GM23338 (cell line): ENCODE measurements around the gene ABHD17A. TPM values are rescaled to one million over a fixed set of nuclear protein-coding genes. Genes with fewer than 3 reads are reported as not detected.

Source experiments
- ATAC-seq: fragments of 200-7000 bp; cut with Tn5 transposase; 3 replicates; pipeline ENCODE4 v1.9.1; 2020
- DNase-seq: peaks from one replicate; pipeline ENCODE4 v3.0.0-alpha.2; 2015; ENCODE audit warnings: low spot score
- H2AFZ ChIP-seq: fragments of 200-600 bp; sonication (generic); 2 replicates; pipeline ENCODE4 v1.8.0; 2016; ENCODE audit warnings: antibody characterized with exemption, mild to moderate bottlenecking, moderate library complexity
- H3F3A ChIP-seq: fragments of 200-600 bp; sonication (generic); replicated peaks from 2 replicates; pipeline ENCODE4 v1.8.0; 2017; ENCODE audit warnings: antibody characterized with exemption, mixed run types, low read depth
- H3K27ac ChIP-seq: fragments of 200-600 bp; sonication (generic); 2 replicates; pipeline ENCODE4 v1.6.1; 2016; ENCODE audit warnings: low read depth
- H3K27me3 ChIP-seq: fragments of 200-600 bp; sonication (generic); 2 replicates; pipeline ENCODE4 v1.8.0; 2016; ENCODE audit warnings: mild to moderate bottlenecking, mixed run types, moderate library complexity; ENCODE audit not compliant: insufficient read depth
- H3K36me3 ChIP-seq: fragments of 200-600 bp; sonication (generic); 2 replicates; pipeline ENCODE4 v1.8.0; 2016; ENCODE audit warnings: mild to moderate bottlenecking; ENCODE audit not compliant: insufficient read depth
- H3K4me1 ChIP-seq: fragments of 200-600 bp; sonication (generic); 2 replicates; pipeline ENCODE4 v1.8.0; 2016; ENCODE audit warnings: mild to moderate bottlenecking, moderate library complexity; ENCODE audit not compliant: insufficient read depth
- H3K4me2 ChIP-seq: fragments of 200-600 bp; sonication (generic); 2 replicates; pipeline ENCODE4 v1.7.1; 2017; ENCODE audit warnings: mixed run types
- H3K4me3 ChIP-seq: fragments of 200-600 bp; sonication (generic); 2 replicates; pipeline ENCODE4 v1.6.1; 2016; ENCODE audit warnings: mixed run types
- H3K79me2 ChIP-seq: fragments of 200-600 bp; sonication (generic); replicated peaks from 2 replicates; pipeline ENCODE4 v1.8.0; 2017; ENCODE audit warnings: mild to moderate bottlenecking; ENCODE audit not compliant: insufficient read depth
- H3K9me2 ChIP-seq: fragments of 200-600 bp; sonication (generic); 2 replicates; pipeline ENCODE4 v1.8.0; 2017; ENCODE audit not compliant: insufficient read depth
- H4K20me1 ChIP-seq: fragments of 200-600 bp; sonication (generic); replicated peaks from 2 replicates; pipeline ENCODE4 v1.8.0; 2017; ENCODE audit warnings: mild to moderate bottlenecking; ENCODE audit not compliant: insufficient read depth
- H3K27ac Mint-ChIP-seq: 2 replicates; pipeline ENCODE4 v1.8.0; 2020; ENCODE audit warnings: inconsistent platforms, mild to moderate bottlenecking, moderate library complexity, mixed read lengths
- H3K27me3 Mint-ChIP-seq: 3 replicates; pipeline ENCODE4 v1.8.0; 2022; ENCODE audit warnings: low read depth, mild to moderate bottlenecking, moderate library complexity, mixed read lengths, inconsistent platforms; ENCODE audit not compliant: insufficient read depth, poor library complexity
- H3K36me3 Mint-ChIP-seq: 3 replicates; pipeline ENCODE4 v1.8.0; 2021; ENCODE audit warnings: low read depth, mild to moderate bottlenecking, inconsistent platforms, moderate library complexity, mixed read lengths
- H3K4me1 Mint-ChIP-seq: 3 replicates; pipeline ENCODE4 v1.8.0; 2020; ENCODE audit warnings: mild to moderate bottlenecking, inconsistent platforms, mixed read lengths
- H3K4me3 Mint-ChIP-seq: 3 replicates; pipeline ENCODE4 v1.8.0; 2021; ENCODE audit warnings: moderate library complexity, mild to moderate bottlenecking, inconsistent platforms, mixed read lengths
- H3K9me3 Mint-ChIP-seq: 3 replicates; pipeline ENCODE4 v1.8.0; 2020; ENCODE audit warnings: moderate library complexity, mild to moderate bottlenecking, inconsistent platforms, mixed read lengths
- CREB1 ChIP-seq: fragments of 250-450 bp; sonication (Bioruptor Pico); IDR thresholded peaks from 2 replicates; pipeline ENCODE4 v1.5.0; 2020; ENCODE audit warnings: low read depth, mild to moderate bottlenecking, moderate library complexity
- EZH2 ChIP-seq: fragments of 200-600 bp; sonication (generic); IDR thresholded peaks from one replicate; pipeline ENCODE4 v1.8.0; 2017; ENCODE audit warnings: antibody characterized with exemption, mild to moderate bottlenecking, low read depth; ENCODE audit not compliant: unreplicated experiment
- EZH2phosphoT487 ChIP-seq: fragments of 200-600 bp; sonication (generic); IDR thresholded peaks from one replicate; pipeline ENCODE4 v1.8.1; 2018; ENCODE audit warnings: antibody characterized with exemption; ENCODE audit not compliant: unreplicated experiment
- JUNB ChIP-seq: IDR thresholded peaks from one replicate; pipeline ENCODE4 v1.6.1; 2016; ENCODE audit warnings: antibody characterized with exemption; ENCODE audit not compliant: unreplicated experiment
- NANOG ChIP-seq: IDR thresholded peaks from 2 replicates; pipeline ENCODE4 v1.6.1; 2016; ENCODE audit warnings: antibody characterized with exemption, borderline replicate concordance
- POLR2AphosphoS5 ChIP-seq: IDR thresholded peaks from 2 replicates; pipeline ENCODE4 v1.6.1; 2016; ENCODE audit warnings: antibody characterized with exemption, low read depth
- STAT1 ChIP-seq: IDR thresholded peaks from one replicate; pipeline ENCODE4 v1.6.1; 2016; ENCODE audit warnings: antibody characterized with exemption; ENCODE audit not compliant: unreplicated experiment
- ZNF114 ChIP-seq: fragments of 250-450 bp; sonication (Bioruptor Pico); IDR thresholded peaks from 2 replicates; pipeline ENCODE4 v1.5.0; 2020; ENCODE audit warnings: mild to moderate bottlenecking, moderate library complexity
- ZNF331 ChIP-seq: fragments of 250-450 bp; sonication (Bioruptor Pico); IDR thresholded peaks from 2 replicates; pipeline ENCODE4 v1.5.0; 2020; ENCODE audit warnings: low read depth, mild to moderate bottlenecking, moderate library complexity
- polyA plus RNA-seq: library from polyadenylated mRNA; unstranded; fragments of >200 nt; fragmentation: Nextera tagmentation; extraction: Ambion mirVana; gene quantifications from 2 replicates; pipeline ENCODE4 v1.2.1, GENCODE V29; 2016
- total RNA-seq: library from RNA; depleted of rRNA; stranded (reverse); fragments of >200 nt; shearing (Covaris generic); gene quantifications from 2 replicates; pipeline ENCODE4 v1.2.3, GENCODE V29; 2014
- TF ChIP-seq, protein P1 (sequence below), 2 experiments: fragments of 200-600 bp in 1 of 2; sonication (generic) in 1 of 2; conservative IDR thresholded peaks; 2 replicates each; pipeline versions ENCODE4 v1.5.1 to v1.6.1; 2016 to 2017; ENCODE audit warnings: antibody characterized with exemption in 2 of 2, low read depth in 2 of 2, mild to moderate bottlenecking in 2 of 2, moderate library complexity in 1 of 2
- TF ChIP-seq, protein P2 (sequence below): IDR thresholded peaks from one replicate; pipeline ENCODE4 v1.6.1; 2018; ENCODE audit warnings: antibody characterized with exemption; ENCODE audit not compliant: unreplicated experiment
- TF ChIP-seq, protein P3 (sequence below): fragments of 250-450 bp; sonication (Bioruptor Pico); IDR thresholded peaks from 2 replicates; pipeline ENCODE4 v1.5.0; 2020; ENCODE audit warnings: mild to moderate bottlenecking, moderate library complexity
- TF ChIP-seq, protein P4 (sequence below): IDR thresholded peaks from 2 replicates; pipeline ENCODE4 v1.6.1; 2016; ENCODE audit warnings: antibody characterized with exemption

Gene ABHD17A
- total and polyA plus RNA-seq, 2 experiments from 2014 or later: 34.2 to 99.9 TPM

DNA sequence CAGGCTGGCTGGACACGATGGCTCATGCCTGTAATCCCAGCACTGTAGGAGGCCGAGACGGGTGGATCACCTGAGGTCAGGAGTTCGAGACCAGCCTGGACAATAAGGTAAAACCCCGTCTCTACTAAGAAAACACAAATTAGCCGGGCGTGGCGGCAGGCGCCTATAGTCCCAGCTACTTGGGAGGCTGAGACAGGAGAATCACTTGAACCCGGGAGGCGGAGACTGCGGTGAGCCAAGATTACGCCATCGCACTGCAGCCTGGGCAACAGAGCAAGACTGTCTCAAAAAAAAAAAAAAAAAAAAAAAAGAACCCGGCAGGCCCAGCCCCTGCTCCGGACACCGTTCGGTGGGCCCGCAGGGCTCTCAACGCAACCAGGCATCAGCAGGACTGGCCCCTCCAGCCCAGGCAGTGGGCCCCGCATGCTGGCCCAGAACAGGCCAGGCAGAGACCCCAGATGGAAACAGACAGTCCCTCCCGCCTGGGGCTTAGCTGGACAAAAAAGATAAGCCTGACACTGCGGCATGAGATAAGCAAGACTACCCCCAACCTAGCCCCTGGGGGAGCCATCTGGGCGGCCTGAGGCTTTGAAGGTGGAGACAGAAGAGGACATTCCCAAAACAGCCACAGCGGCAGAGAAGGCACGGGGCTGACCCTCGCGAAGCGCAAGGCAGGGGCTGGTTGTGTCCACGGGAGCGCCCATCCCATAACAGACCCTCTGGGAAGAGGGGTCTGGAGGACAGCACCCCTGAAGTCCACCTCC lies 48.7 kb downstream of the ABHD17A start:
- Mint-ChIP-seq H3K4me1 (peaks cover 6% of the 10 kb centered on the region), H3K36me3 (no peaks in the 10 kb centered on the region; the same call in 2 of the 3 replicates), H3K9me3 (no peaks in the 10 kb centered on the region), H3K4me3 (no peak overlapping the region), H3K27me3 (peaks cover 11% of the 10 kb centered on the region), H3K27ac (no peak overlapping the region)
- Histone ChIP-seq H3K27ac (no peak overlapping the region), H3K4me3 (no peak overlapping the region), H3F3A (peaks cover 5% of the 10 kb centered on the region), H3K4me1 (no peaks in the 10 kb centered on the region; the same call in 1 of the 2 replicates), H3K36me3 (no peaks in the 10 kb centered on the region), H4K20me1 (peaks cover 7% of the 10 kb centered on the region), H3K79me2 (peaks cover 76% of the 10 kb centered on the region), H3K4me2 (no peak overlapping the region), H3K27me3 (no peaks in the 10 kb centered on the region), H2AFZ (no peak overlapping the region), H3K9me2 (no peaks in the 10 kb centered on the region)
- no peak for DNase-seq
- no peak for TF ChIP-seq CREB1 (CRISPR knock-in tag)
- TF ChIP-seq, protein P1, sequence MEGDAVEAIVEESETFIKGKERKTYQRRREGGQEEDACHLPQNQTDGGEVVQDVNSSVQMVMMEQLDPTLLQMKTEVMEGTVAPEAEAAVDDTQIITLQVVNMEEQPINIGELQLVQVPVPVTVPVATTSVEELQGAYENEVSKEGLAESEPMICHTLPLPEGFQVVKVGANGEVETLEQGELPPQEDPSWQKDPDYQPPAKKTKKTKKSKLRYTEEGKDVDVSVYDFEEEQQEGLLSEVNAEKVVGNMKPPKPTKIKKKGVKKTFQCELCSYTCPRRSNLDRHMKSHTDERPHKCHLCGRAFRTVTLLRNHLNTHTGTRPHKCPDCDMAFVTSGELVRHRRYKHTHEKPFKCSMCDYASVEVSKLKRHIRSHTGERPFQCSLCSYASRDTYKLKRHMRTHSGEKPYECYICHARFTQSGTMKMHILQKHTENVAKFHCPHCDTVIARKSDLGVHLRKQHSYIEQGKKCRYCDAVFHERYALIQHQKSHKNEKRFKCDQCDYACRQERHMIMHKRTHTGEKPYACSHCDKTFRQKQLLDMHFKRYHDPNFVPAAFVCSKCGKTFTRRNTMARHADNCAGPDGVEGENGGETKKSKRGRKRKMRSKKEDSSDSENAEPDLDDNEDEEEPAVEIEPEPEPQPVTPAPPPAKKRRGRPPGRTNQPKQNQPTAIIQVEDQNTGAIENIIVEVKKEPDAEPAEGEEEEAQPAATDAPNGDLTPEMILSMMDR (conservative IDR thresholded peaks at IDR 0.05; ENCODE audit: low read depth in 2 of 2): no peak
- TF ChIP-seq STAT1: no peak
- TF ChIP-seq, protein P2, sequence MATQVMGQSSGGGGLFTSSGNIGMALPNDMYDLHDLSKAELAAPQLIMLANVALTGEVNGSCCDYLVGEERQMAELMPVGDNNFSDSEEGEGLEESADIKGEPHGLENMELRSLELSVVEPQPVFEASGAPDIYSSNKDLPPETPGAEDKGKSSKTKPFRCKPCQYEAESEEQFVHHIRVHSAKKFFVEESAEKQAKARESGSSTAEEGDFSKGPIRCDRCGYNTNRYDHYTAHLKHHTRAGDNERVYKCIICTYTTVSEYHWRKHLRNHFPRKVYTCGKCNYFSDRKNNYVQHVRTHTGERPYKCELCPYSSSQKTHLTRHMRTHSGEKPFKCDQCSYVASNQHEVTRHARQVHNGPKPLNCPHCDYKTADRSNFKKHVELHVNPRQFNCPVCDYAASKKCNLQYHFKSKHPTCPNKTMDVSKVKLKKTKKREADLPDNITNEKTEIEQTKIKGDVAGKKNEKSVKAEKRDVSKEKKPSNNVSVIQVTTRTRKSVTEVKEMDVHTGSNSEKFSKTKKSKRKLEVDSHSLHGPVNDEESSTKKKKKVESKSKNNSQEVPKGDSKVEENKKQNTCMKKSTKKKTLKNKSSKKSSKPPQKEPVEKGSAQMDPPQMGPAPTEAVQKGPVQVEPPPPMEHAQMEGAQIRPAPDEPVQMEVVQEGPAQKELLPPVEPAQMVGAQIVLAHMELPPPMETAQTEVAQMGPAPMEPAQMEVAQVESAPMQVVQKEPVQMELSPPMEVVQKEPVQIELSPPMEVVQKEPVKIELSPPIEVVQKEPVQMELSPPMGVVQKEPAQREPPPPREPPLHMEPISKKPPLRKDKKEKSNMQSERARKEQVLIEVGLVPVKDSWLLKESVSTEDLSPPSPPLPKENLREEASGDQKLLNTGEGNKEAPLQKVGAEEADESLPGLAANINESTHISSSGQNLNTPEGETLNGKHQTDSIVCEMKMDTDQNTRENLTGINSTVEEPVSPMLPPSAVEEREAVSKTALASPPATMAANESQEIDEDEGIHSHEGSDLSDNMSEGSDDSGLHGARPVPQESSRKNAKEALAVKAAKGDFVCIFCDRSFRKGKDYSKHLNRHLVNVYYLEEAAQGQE: no peak
- TF ChIP-seq EZH2: no peak
- no peak for TF ChIP-seq POLR2AphosphoS5
- TF ChIP-seq, protein P3, sequence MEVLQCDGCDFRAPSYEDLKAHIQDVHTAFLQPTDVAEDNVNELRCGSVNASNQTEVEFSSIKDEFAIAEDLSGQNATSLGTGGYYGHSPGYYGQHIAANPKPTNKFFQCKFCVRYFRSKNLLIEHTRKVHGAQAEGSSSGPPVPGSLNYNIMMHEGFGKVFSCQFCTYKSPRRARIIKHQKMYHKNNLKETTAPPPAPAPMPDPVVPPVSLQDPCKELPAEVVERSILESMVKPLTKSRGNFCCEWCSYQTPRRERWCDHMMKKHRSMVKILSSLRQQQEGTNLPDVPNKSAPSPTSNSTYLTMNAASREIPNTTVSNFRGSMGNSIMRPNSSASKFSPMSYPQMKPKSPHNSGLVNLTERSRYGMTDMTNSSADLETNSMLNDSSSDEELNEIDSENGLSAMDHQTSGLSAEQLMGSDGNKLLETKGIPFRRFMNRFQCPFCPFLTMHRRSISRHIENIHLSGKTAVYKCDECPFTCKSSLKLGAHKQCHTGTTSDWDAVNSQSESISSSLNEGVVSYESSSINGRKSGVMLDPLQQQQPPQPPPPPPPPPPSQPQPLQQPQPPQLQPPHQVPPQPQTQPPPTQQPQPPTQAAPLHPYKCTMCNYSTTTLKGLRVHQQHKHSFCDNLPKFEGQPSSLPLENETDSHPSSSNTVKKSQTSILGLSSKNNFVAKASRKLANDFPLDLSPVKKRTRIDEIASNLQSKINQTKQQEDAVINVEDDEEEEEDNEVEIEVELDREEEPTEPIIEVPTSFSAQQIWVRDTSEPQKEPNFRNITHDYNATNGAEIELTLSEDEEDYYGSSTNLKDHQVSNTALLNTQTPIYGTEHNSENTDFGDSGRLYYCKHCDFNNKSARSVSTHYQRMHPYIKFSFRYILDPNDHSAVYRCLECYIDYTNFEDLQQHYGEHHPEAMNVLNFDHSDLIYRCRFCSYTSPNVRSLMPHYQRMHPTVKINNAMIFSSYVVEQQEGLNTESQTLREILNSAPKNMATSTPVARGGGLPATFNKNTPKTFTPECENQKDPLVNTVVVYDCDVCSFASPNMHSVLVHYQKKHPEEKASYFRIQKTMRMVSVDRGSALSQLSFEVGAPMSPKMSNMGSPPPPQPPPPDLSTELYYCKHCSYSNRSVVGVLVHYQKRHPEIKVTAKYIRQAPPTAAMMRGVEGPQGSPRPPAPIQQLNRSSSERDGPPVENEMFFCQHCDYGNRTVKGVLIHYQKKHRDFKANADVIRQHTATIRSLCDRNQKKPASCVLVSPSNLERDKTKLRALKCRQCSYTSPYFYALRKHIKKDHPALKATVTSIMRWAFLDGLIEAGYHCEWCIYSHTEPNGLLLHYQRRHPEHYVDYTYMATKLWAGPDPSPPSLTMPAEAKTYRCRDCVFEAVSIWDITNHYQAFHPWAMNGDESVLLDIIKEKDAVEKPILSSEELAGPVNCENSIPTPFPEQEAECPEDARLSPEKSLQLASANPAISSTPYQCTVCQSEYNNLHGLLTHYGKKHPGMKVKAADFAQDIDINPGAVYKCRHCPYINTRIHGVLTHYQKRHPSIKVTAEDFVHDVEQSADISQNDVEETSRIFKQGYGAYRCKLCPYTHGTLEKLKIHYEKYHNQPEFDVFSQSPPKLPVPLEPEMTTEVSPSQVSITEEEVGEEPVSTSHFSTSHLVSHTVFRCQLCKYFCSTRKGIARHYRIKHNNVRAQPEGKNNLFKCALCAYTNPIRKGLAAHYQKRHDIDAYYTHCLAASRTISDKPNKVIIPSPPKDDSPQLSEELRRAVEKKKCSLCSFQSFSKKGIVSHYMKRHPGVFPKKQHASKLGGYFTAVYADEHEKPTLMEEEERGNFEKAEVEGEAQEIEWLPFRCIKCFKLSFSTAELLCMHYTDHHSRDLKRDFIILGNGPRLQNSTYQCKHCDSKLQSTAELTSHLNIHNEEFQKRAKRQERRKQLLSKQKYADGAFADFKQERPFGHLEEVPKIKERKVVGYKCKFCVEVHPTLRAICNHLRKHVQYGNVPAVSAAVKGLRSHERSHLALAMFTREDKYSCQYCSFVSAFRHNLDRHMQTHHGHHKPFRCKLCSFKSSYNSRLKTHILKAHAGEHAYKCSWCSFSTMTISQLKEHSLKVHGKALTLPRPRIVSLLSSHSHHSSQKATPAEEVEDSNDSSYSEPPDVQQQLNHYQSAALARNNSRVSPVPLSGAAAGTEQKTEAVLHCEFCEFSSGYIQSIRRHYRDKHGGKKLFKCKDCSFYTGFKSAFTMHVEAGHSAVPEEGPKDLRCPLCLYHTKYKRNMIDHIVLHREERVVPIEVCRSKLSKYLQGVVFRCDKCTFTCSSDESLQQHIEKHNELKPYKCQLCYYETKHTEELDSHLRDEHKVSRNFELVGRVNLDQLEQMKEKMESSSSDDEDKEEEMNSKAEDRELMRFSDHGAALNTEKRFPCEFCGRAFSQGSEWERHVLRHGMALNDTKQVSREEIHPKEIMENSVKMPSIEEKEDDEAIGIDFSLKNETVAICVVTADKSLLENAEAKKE (CRISPR knock-in tag): no peak
- no peak for TF ChIP-seq EZH2phosphoT487
- no peak for TF ChIP-seq ZNF331
- no peak for TF ChIP-seq ZNF114
- TF ChIP-seq, protein P4, sequence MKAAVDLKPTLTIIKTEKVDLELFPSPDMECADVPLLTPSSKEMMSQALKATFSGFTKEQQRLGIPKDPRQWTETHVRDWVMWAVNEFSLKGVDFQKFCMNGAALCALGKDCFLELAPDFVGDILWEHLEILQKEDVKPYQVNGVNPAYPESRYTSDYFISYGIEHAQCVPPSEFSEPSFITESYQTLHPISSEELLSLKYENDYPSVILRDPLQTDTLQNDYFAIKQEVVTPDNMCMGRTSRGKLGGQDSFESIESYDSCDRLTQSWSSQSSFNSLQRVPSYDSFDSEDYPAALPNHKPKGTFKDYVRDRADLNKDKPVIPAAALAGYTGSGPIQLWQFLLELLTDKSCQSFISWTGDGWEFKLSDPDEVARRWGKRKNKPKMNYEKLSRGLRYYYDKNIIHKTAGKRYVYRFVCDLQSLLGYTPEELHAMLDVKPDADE: no peak
- no peak for TF ChIP-seq NANOG
- TF ChIP-seq JUNB: no peak
- no peak for ATAC-seq
